Tibial nerve (tissue), 4 donors: ENCODE measurements around the gene KRT9. TPM values are rescaled to one million over a fixed set of nuclear protein-coding genes. Genes with fewer than 3 reads are reported as not detected.
"Not testable (repeated sequence)": the region's sequence is repeated elsewhere in the genome, so short reads cannot be mapped to it uniquely, and the experiment has no call there.

Experiments used
- DNase-seq, 2 donors: peaks; one replicate each; pipeline ENCODE4 v3.0.0-alpha.2; 2019; ENCODE audit warnings: low spot score in 2 of 2
- H3K27ac ChIP-seq, 4 donors: fragments of 200-600 bp; sonication (generic) in 3 of 4; one replicate each; pipeline ENCODE4 v1.5.1; 2017 to 2019; ENCODE audit warnings: mild to moderate bottlenecking in 1 of 4
- H3K27me3 ChIP-seq, 2 donors: fragments of 200-600 bp; sonication (generic) in 1 of 2; one replicate each; pipeline versions ENCODE4 v1.5.1 to v1.6.0; 2017 to 2019
- H3K36me3 ChIP-seq, 3 donors: fragments of 200-600 bp; sonication (generic); one replicate each; pipeline ENCODE4 v1.5.1; 2018 to 2019
- H3K4me1 ChIP-seq, 4 donors: fragments of 200-600 bp; sonication (generic) in 3 of 4; one replicate each; pipeline ENCODE4 v1.5.1; 2017 to 2019
- H3K4me3 ChIP-seq, 4 donors: fragments of 200-600 bp; sonication (generic) in 3 of 4; one replicate each; pipeline ENCODE4 v1.5.1; 2017 to 2019; ENCODE audit warnings: mild to moderate bottlenecking in 1 of 4, moderate library complexity in 1 of 4
- H3K9me3 ChIP-seq, 4 donors: fragments of 200-600 bp; sonication (generic) in 3 of 4; one replicate each; pipeline ENCODE4 v1.5.1; 2017 to 2019
- CTCF ChIP-seq, 5 experiments: fragments of 200-600 bp in 3 of 5; fragments of 450-650 bp in 2 of 5; sonication (generic) in 3 of 5; IDR thresholded peaks; one replicate each; pipeline ENCODE4 v1.5.1; 2016 to 2019; ENCODE audit warnings: antibody characterized with exemption in 5 of 5, mild to moderate bottlenecking in 3 of 5, moderate library complexity in 2 of 5
- EP300 ChIP-seq, 2 donors: sonication (generic); formaldehyde crosslinking; IDR thresholded peaks; one replicate each; pipeline ENCODE4 v1.6.1; 2017; ENCODE audit warnings: antibody characterized with exemption in 2 of 2, mild to moderate bottlenecking in 1 of 2
- POLR2A ChIP-seq, 2 donors: fragments of 450-650 bp; IDR thresholded peaks; one replicate each; pipeline ENCODE4 v1.6.1; 2017; ENCODE audit warnings: antibody characterized with exemption in 2 of 2, mild to moderate bottlenecking in 2 of 2, moderate library complexity in 2 of 2
- WGBS, 2 donors: methylation state at CpG; one replicate each; pipeline ENCODE4 v1.1.5; 2018; 5-methylcytosine and 5-hydroxymethylcytosine counted together
- total RNA-seq, 4 donors: library from RNA; depleted of rRNA; stranded (reverse); fragments of >200 nt; gene quantifications; one replicate each; pipeline ENCODE4 v1.1.0, GENCODE V29; 2016

KRT9 gene
- total RNA-seq, 4 donors from 2014 or later: not detected

GRCh38 chr17:41618341-41619035 is 46.6 kb upstream of the KRT9 start:
- no peak for DNase-seq
- 62 to 70% methylated on average over 8 to 12 of the region's 13 CpGs for WGBS, 2 donors
- Histone ChIP-seq H3K27ac (no peak overlapping the region), H3K9me3 (no peaks in the 10 kb centered on the region), H3K4me3 (no peak overlapping the region), H3K36me3 (no peaks in the 10 kb centered on the region), H3K27me3 (no peaks in the 10 kb centered on the region), H3K4me1 (no peaks in the 10 kb centered on the region)
- TF ChIP-seq POLR2A (IDR thresholded peaks at IDR 0.05): no peak
- no peak for TF ChIP-seq EP300 (IDR thresholded peaks at IDR 0.05)
- TF ChIP-seq CTCF (IDR thresholded peaks at IDR 0.05): no peak

GRCh38 chr17:41617698-41618097 is 45.8 kb upstream of the KRT9 start:
- no peak overlapping the region for H3K4me3 ChIP-seq
- no peaks in the 10 kb centered on the region for H3K36me3 ChIP-seq
- H3K9me3 ChIP-seq: no peaks in the 10 kb centered on the region
- no peak for TF ChIP-seq EP300 (IDR thresholded peaks at IDR 0.05)
- TF ChIP-seq POLR2A (IDR thresholded peaks at IDR 0.05): no peak
- no peak for TF ChIP-seq CTCF (IDR thresholded peaks at IDR 0.05)
- DNase-seq: no peak
- 72 to 75% methylated on average over 9 to 11 of the region's 11 CpGs for WGBS, 2 donors
- no peak overlapping the region for H3K27ac ChIP-seq
- H3K27me3 ChIP-seq: no peaks in the 10 kb centered on the region
- H3K4me1 ChIP-seq: peaks cover 0 to under 1% (median 0%) of the 10 kb centered on the region in 4 donors

GRCh38 chr17:41617136-41617535 is 45.3 kb upstream of the KRT9 start:
- 80 to 83% methylated on average over 1 to 3 of the region's 3 CpGs for WGBS, 2 donors
- H3K4me3 ChIP-seq: no peak overlapping the region
- no peak for DNase-seq
- no peak overlapping the region for H3K27ac ChIP-seq
- TF ChIP-seq POLR2A (IDR thresholded peaks at IDR 0.05): no peak
- no peak for TF ChIP-seq CTCF (IDR thresholded peaks at IDR 0.05)
- no peak for TF ChIP-seq EP300 (IDR thresholded peaks at IDR 0.05)
- no peaks in the 10 kb centered on the region for H3K36me3 ChIP-seq
- peaks cover 0 to 3% (median 0%) of the 10 kb centered on the region in 4 donors for H3K4me1 ChIP-seq
- H3K9me3 ChIP-seq: no peaks in the 10 kb centered on the region
- no peaks in the 10 kb centered on the region for H3K27me3 ChIP-seq

- H3K36me3 ChIP-seq, H3K4me3 ChIP-seq, H3K27ac ChIP-seq, H3K27me3 ChIP-seq, H3K9me3 ChIP-seq, DNase-seq, H3K4me1 ChIP-seq: not testable (repeated sequence)
- 77 to 90% methylated on average over 3 of the region's 4 CpGs for WGBS, 2 donors
Measured at GRCh38 chr17:41616486-41616885, 44.6 kb upstream of the KRT9 start.

GRCh38 chr17:41615454-41615853 is 43.6 kb upstream of the KRT9 start:
- H3K27me3 ChIP-seq: no peaks in the 10 kb centered on the region
- TF ChIP-seq CTCF (IDR thresholded peaks at IDR 0.05) (no peak), EP300 (IDR thresholded peaks at IDR 0.05) (no peak), POLR2A (IDR thresholded peaks at IDR 0.05) (no peak)
- H3K9me3 ChIP-seq: no peaks in the 10 kb centered on the region
- H3K36me3 ChIP-seq: no peaks in the 10 kb centered on the region
- peaks cover 0 to 3% (median 0%) of the 10 kb centered on the region in 4 donors for H3K4me1 ChIP-seq
- H3K4me3 ChIP-seq: no peak overlapping the region
- WGBS, 2 donors: 52 to 53% methylated on average over 5 to 7 of the region's 7 CpGs
- no peak for DNase-seq
- H3K27ac ChIP-seq: no peak overlapping the region

- H3K27me3 ChIP-seq, H3K4me1 ChIP-seq, H3K36me3 ChIP-seq, DNase-seq, H3K27ac ChIP-seq, H3K4me3 ChIP-seq, H3K9me3 ChIP-seq: not testable (repeated sequence)
- WGBS, 2 donors: 64 to 65% methylated on average over 9 of the region's 9 CpGs
Measured at GRCh38 chr17:41614767-41615166, 42.9 kb upstream of the KRT9 start.
